Neural cell (in vitro differentiated cells): ENCODE results near the gene GFM1.
A peak's percentile ranks its signal among the peaks of the same experiment; 100 is the strongest.

Experiments
- CTCF ChIP-seq: fragments of 450-650 bp; IDR thresholded peaks from 2 replicates; pipeline ENCODE4 v1.5.1; 2014; ENCODE audit warnings: antibody characterized with exemption, mild to moderate bottlenecking, moderate library complexity; ENCODE audit not compliant: poor library complexity, severe bottlenecking
- EP300 ChIP-seq: fragments of 450-650 bp; conservative IDR thresholded peaks from 2 replicates; pipeline ENCODE4 v1.6.1; 2014; ENCODE audit warnings: antibody characterized with exemption, mild to moderate bottlenecking, moderate library complexity; ENCODE audit not compliant: poor library complexity, severe bottlenecking
- EZH2 ChIP-seq: fragments of 200-600, 300-800 bp; shearing (Covaris generic), sonication (generic); IDR thresholded peaks from 2 replicates; pipeline ENCODE4 v1.6.1; 2014; ENCODE audit warnings: antibody characterized with exemption, low read length, borderline replicate concordance, mild to moderate bottlenecking; ENCODE audit not compliant: insufficient read depth, poor library complexity, severe bottlenecking
- MXI1 ChIP-seq: fragments of 450-650 bp; conservative IDR thresholded peaks from 2 replicates; pipeline ENCODE4 v1.6.1; 2014; ENCODE audit warnings: antibody characterized with exemption, mild to moderate bottlenecking; ENCODE audit not compliant: poor library complexity, severe bottlenecking
- POLR2AphosphoS5 ChIP-seq: IDR thresholded peaks from 2 replicates; pipeline ENCODE4 v1.6.1; 2012
- REST ChIP-seq: IDR thresholded peaks from 2 replicates; pipeline ENCODE4 v1.6.1; 2012; ENCODE audit warnings: borderline replicate concordance
- SMC3 ChIP-seq: fragments of 450-650 bp; conservative IDR thresholded peaks from 2 replicates; pipeline ENCODE4 v1.6.1; 2014; ENCODE audit warnings: antibody characterized with exemption, mild to moderate bottlenecking, moderate library complexity; ENCODE audit not compliant: poor library complexity
- TAF1 ChIP-seq: IDR thresholded peaks from 2 replicates; pipeline ENCODE4 v1.6.1; 2012; ENCODE audit warnings: low read depth

GRCh38 chr3:158644345-158644908, at the start of gene GFM1:
- TF ChIP-seq CTCF (peak; percentile 97), REST (peak; percentile 65), EP300 (peak; percentile 82), POLR2AphosphoS5 (peak; percentile 86), EZH2 (no peak), SMC3 (peak; percentile 81), MXI1 (peak; percentile 99), TAF1 (no peak)
